ENCODE measurements around the gene TRAPPC5.

The TRAPPC5 gene

DNA sequence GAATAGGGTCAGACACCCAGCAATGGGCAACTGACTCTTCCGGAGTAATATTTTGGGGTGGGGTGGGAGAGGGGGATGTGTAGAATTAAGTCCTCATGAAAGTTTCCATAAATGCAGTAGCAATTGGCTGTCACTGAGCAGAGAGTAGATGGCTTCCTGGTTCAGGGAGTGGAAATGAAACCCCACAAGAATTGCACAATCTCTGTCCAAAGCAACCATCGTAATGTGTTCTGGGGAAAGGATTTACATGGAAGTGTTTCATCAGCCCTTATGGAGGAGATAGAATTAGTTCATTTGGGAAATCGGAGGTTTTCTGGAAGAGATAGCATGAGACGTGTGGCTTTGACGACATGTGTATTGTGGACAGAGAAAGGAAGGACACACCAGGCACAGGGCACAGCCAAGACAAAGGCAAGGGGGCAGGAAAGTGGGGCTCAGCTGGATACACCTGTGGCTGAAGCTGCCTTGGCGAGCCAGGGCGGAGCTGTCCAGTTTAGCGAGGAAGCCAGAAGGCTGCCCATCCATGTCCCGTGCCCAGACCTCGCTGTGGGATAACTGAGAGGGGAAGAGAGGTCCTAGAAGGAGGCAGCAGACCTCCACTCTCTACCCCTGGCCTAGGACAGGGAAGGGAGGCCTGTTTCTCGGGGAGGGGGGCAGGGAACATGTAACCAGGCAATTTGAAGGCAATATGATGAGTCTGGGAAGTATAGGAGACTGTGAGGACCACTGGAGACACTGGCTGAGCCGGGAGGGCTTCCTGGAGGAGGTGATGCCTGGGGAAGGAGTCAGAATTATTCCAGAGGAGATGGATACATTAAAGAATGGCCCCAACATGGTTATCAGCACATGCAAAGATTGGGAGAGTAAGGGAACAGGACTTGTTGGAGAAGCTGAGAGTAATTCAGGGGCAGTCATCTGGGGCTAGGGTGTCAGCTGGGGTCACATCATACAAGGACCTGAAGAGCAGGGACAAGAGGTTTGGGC is 53.9 kb downstream of the TRAPPC5 start:
- DNase-seq: no peak

DNA sequence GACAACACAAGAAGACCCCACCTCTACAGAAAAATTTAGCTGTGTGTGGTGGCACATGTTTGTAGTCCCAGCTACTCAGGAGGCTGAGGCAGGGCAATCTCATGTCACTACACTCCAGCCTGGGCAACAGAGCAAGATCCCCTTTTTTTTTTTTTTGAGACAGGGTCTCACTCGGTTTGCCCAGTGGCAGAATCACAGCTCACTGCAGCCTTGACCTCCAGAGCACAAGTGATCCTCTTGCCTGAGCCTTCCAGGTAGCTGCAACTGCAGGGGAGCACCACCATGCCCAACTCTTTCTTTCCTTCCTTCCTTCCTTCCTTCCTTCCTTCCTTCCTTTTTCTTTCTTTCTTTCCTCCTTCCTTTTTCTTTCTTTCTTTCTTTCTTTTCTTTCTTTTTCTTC is 55.5 kb downstream of the TRAPPC5 start:
- DNase-seq: no peak

DNA sequence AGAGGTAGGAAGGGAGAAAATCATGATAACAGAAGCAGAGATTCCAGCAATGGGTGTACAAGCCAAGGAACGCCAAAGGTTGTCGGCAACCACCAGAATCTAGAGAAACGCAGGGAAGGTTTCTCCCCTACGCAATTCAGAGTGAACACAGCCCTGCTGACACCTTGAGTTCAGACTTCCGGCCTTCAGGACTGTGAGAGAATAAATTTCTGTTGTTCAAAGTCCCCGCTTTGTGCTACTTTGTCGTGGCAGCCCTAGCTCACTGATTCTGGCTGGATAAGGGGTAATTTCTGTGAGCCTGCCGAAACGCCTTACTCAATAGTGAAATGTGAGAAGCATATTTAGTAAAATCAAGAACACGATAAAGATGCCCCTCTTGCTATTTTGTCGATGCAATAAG is 56.6 kb downstream of the TRAPPC5 start:
- no peak for DNase-seq

Data from activated CD4-positive, alpha-beta T cell treated with anti-CD3 and anti-CD28 coated beads, Interleukin-2, amount 50 U/mL, for 16 hours (primary cell).